A549 (cell line): ENCODE results near the gene PHF21A.

Experiments used
- CHD4 ChIP-seq: fragments of 200-600 bp; sonication (generic); IDR thresholded peaks from 2 replicates; pipeline ENCODE4 v1.6.1; 2016; ENCODE audit warnings: antibody characterized with exemption, mild to moderate bottlenecking, borderline replicate concordance
- CTCF ChIP-seq: fragments of >200 bp; sonication (Bioruptor Twin); formaldehyde crosslinking; IDR thresholded peaks from 3 replicates; pipeline ENCODE4 v1.5.1; 2016
- MAX ChIP-seq: IDR thresholded peaks from 2 replicates; pipeline ENCODE4 v1.6.1; 2012
- NR3C1 ChIP-seq: fragments of >200 bp; sonication (Bioruptor Twin); formaldehyde crosslinking; IDR thresholded peaks from 3 replicates; pipeline ENCODE4 v1.6.1; 2017
- PHF8 ChIP-seq: fragments of 200-600 bp; sonication (generic); IDR thresholded peaks from 2 replicates; pipeline ENCODE4 v1.6.1; 2016; ENCODE audit warnings: low read depth, mild to moderate bottlenecking, antibody characterized with exemption, moderate library complexity, borderline replicate concordance

GRCh38 chr11:46125284-46125683 is 4.0 kb upstream of the PHF21A start:
- no peak for TF ChIP-seq PHF8
- no peak for TF ChIP-seq NR3C1
- no peak for TF ChIP-seq CTCF
- no peak for TF ChIP-seq CHD4
- no peak for TF ChIP-seq MAX
